Measurements from ENCODE around the gene MBD5. TPM values are rescaled to one million over a fixed set of nuclear protein-coding genes. Genes with fewer than 3 reads are reported as not detected.

The MBD5 gene
- polyA plus RNA-seq, 2 of the 4 experiments (the other 2 are of a cell fraction) = 5.4 to 24.1 TPM

GRCh38 chr2:148238561-148238960, 217.7 kb downstream of the MBD5 start:
- DNase-seq (ENCODE audit: low read depth in 1 of 2, low spot score in 1 of 2) = no peak
- TF ChIP-seq RARB (CRISPR knock-in tag; IDR thresholded peaks at IDR 0.05) (no peak), JUNB (IDR thresholded peaks at IDR 0.05) (no peak), MYC (IDR thresholded peaks at IDR 0.05; ENCODE audit: borderline replicate concordance, low read length) (no peak), FOSL2 (IDR thresholded peaks at IDR 0.05) (no peak), FOSL2 (CRISPR knock-in tag; IDR thresholded peaks at IDR 0.05) (no peak), KDM1A (IDR thresholded peaks at IDR 0.05; ENCODE audit: low read depth) (no peak), RNF2 (IDR thresholded peaks at IDR 0.05; ENCODE audit: borderline replicate concordance, low read depth) (no peak), BHLHE40 (IDR thresholded peaks at IDR 0.05; ENCODE audit: low read depth, low read length) (no peak), POLR2AphosphoS2 (conservative IDR thresholded peaks at IDR 0.05; ENCODE audit: low read length) (no peak), CBX2 (IDR thresholded peaks at IDR 0.05; ENCODE audit: borderline replicate concordance, low read depth) (no peak), MAFK (IDR thresholded peaks at IDR 0.05; ENCODE audit: partially characterized antibody) (no peak), GATA3 (IDR thresholded peaks at IDR 0.05; ENCODE audit: borderline replicate concordance) (no peak), TFCP2L1 (CRISPR knock-in tag; IDR thresholded peaks at IDR 0.05) (no peak), HEYL (CRISPR knock-in tag; IDR thresholded peaks at IDR 0.05) (no peak), POLR2A (IDR thresholded peaks at IDR 0.05; ENCODE audit: low read length) (no peak), CBX8 (IDR thresholded peaks at IDR 0.05) (no peak), MAZ (IDR thresholded peaks at IDR 0.05; ENCODE audit: borderline replicate concordance, low read depth, low read length) (no peak)
- TF ChIP-seq, protein P1, sequence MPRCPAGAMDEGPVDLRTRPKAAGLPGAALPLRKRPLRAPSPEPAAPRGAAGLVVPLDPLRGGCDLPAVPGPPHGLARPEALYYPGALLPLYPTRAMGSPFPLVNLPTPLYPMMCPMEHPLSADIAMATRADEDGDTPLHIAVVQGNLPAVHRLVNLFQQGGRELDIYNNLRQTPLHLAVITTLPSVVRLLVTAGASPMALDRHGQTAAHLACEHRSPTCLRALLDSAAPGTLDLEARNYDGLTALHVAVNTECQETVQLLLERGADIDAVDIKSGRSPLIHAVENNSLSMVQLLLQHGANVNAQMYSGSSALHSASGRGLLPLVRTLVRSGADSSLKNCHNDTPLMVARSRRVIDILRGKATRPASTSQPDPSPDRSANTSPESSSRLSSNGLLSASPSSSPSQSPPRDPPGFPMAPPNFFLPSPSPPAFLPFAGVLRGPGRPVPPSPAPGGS (IDR thresholded peaks at IDR 0.05) = no peak
- H3K9me3 ChIP-seq = peaks cover 29% of the 10 kb centered on the region; the same call in 2 of the 3 replicates
- 87% methylated on average over 4 of the region's 4 CpGs for WGBS (ENCODE audit: missing lambda C conversion rate)
- ChIA-PET CTCF (no interaction called here), POLR2A (no interaction called here)
- no peak overlapping the region for H3K4me3 ChIP-seq
- ATAC-seq = no peak
- no peak for FAIRE-seq
- no peak overlapping the region for H3K4me2 ChIP-seq
- no peaks in the 10 kb centered on the region for H3K4me1 ChIP-seq
- no peak overlapping the region for H3K27ac ChIP-seq

DNA sequence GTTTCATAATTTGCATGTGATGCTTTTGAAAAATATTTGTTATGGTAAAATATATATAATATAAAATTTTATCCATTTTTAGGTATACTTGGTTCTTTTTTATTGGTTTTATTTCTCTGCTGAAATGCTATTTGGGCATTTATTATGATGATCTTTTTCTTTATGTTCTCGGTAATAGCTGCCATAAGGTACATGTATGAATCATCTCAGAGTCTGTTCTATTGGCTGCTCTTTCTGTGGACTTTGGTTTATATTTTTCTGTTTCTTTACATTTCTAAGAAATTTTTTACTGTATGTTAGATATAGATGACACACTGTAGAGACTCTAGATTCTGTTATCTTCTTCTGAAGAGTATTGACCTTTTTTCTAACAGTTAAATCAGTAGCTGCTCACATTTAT, 219.9 kb downstream of the MBD5 start:
- H3K4me1 ChIP-seq = peaks cover 20% of the 10 kb centered on the region
- 85% methylated on average over 1 of the region's 1 CpG for WGBS (ENCODE audit: missing lambda C conversion rate)
- peaks cover 29% of the 10 kb centered on the region; the same call in 2 of the 3 replicates for H3K9me3 ChIP-seq
- no peak overlapping the region for H3K4me3 ChIP-seq
- CTCF ChIA-PET = no interaction called here
- H3K27ac ChIP-seq = no peak overlapping the region
- POLR2A ChIA-PET = no interaction called here
- TF ChIP-seq FOXS1 (CRISPR knock-in tag; IDR thresholded peaks at IDR 0.05) (no peak), ZC3H11A (IDR thresholded peaks at IDR 0.05) (no peak), ATOH8 (CRISPR knock-in tag; IDR thresholded peaks at IDR 0.05; ENCODE audit: low read depth) (no peak), CBX2 (IDR thresholded peaks at IDR 0.05; ENCODE audit: borderline replicate concordance, low read depth) (no peak), TP53 (CRISPR knock-in tag; IDR thresholded peaks at IDR 0.05) (no peak), HOXB13 (CRISPR knock-in tag; IDR thresholded peaks at IDR 0.05; ENCODE audit: low read depth) (no peak), RAD21 (conservative IDR thresholded peaks at IDR 0.05 in 1 of 2, IDR thresholded peaks at IDR 0.05 in 1 of 2) (no peak), NFE2L2 (conservative IDR thresholded peaks at IDR 0.05; ENCODE audit: low read length) (no peak), FOSB (CRISPR knock-in tag; IDR thresholded peaks at IDR 0.05) (no peak), RNF2 (IDR thresholded peaks at IDR 0.05; ENCODE audit: borderline replicate concordance, low read depth) (no peak), POLR2A (IDR thresholded peaks at IDR 0.05; ENCODE audit: low read length) (no peak), REST (IDR thresholded peaks at IDR 0.05) (no peak), E2F6 (IDR thresholded peaks at IDR 0.05; ENCODE audit: borderline replicate concordance, low read depth) (no peak)
- no peak overlapping the region for H3K4me2 ChIP-seq
- ATAC-seq (no peak), DNase-seq (ENCODE audit: low read depth in 1 of 2, low spot score in 1 of 2) (no peak), FAIRE-seq (no peak)

Data from A549 (cell line).